Hematopoietic multipotent progenitor cell treated with erythropoietin and hydrocortisone succinate and interleukin-3 and kit ligand, for 15 days (in vitro differentiated cells): ENCODE results near the gene LRP1B.
"Not testable (repeated sequence)": the region's sequence is repeated elsewhere in the genome, so short reads cannot be mapped to it uniquely, and the experiment has no call there.

Experiments
- DNase-seq: peaks from one replicate; pipeline ENCODE4 v3.0.0-alpha.2; 2015; ENCODE audit warnings: low spot score

The LRP1B gene

DNA sequence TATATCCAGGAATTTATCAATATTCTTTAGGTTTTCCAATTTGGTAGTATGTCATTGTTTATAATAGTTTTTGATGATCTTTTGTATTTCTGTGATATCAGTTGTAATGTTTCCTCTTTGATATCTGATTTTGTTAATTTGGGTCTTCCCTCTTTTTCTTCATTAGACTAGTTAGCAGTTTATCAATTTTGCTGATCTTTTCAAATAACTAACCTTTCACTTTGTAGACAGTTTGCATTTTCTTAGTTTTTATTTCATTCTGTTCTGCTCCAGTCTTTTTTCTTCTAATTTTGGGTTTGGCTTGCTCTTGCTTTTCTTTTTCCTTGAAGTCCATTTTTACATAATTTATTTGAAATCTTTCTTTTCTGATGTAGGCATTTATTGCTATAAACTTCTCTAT is 824.4 kb downstream of the LRP1B start:
- no peak for DNase-seq

DNA sequence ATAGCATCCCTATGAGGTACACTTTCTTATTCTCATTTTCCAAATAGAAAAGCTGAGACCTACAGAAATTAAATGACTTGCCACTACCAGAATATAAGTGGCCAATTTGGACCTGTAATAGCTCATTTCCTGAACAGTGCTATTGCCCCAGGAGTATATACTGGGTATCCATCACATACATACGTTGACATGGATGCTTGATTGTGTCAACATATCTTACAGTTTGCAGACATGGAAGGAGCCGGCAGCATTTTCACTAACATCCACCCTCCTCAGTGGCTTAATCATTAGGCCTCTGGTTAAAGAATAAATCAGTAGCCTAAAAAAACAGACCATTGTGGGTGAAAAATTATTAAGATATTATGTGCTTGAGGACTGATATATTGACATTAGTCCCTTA is 829.3 kb downstream of the LRP1B start:
- no peak for DNase-seq

DNA sequence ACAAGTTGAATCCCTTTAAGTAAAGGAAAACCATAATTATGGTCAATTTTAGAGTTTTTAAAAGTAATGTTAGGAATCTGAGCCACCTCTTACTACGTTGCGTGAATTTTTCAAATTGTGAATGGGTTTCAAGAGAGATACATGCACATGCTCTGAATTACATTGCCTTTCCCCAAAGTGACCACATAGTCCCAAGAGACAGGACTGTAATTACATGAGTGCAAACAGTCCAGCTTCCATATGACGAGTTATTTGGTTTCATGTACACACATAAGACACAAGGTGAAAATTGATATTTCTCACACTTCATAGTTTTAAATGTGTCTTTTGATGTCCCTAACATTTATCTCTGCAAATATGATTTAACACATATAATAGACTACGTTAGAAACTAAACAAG is 850.8 kb downstream of the LRP1B start:
- no peak for DNase-seq

DNA sequence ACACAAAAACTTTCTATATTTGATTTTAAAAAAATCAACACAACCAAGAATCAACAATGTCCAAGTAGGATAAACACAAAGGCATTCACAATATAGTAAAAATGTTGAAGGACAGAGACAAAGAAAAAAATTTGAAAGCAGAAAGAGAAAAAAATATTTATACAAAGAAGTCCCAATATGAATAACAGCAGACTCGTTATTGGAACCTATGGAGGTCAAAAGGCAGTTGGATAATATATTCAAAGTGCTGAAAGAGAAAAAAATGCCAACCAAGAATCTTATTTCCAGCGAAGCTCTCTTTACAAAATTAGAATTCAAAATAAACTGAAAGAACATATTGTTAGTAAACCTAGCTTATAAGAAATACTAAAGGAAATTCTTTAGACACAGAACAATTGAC is 859.5 kb downstream of the LRP1B start:
- DNase-seq: no peak

DNA sequence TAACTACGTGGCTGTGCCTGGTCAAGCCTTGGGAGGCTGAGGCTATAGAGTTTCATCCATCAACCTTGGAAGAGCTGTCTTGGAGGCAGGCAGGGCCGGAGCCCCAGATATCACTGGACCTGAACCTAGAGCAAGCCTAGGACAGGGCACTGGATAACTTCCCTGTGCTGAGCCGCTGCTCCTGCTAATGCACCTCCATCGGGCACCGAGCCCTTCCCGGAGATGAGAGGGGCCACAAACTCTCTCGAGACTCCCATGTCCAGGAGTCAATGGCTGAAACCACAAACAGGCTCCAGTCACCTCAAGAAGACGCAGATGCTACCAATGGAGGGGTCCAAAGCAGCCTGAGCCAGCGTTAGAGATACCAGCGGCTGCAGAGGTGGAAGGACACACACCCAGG is 866.0 kb downstream of the LRP1B start:
- no peak for DNase-seq

DNA sequence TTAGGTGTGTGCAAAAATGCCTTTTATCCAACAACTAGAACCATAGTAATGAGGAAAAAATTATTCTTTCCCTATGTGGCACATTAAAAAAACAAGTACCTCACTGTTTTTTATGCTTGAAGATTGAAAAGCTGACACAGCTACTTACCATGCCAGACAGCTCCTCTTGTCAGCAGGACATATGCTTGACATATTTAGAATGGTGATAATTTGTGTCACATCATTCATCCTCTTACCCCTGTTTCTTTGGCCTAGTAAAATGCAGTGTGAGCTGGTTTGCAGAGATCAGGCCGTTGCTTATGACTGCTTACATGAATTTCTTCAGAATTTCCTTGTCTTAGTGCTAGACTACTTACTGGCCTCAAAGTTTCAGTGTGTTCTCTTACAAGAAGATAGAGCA is 869.9 kb downstream of the LRP1B start:
- no peak for DNase-seq

DNA sequence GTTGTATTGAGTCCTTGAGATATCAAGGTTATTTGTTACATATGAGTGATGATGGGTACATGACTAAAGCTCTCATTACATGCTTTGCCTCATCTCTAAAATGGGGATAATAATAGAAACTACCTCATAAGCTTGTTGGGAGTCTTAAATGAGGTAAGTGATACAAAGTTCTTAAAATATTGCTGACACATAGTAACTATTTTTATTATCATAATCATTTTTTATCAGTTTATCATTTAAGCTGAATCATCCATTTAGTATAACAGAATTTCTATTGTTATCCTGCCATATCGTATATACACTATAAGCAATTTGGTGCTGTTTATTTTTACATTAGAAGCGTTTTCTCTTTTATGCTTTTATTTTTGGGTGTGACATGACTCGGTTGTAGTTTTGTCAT is 871.1 kb downstream of the LRP1B start:
- DNase-seq: no peak

DNA sequence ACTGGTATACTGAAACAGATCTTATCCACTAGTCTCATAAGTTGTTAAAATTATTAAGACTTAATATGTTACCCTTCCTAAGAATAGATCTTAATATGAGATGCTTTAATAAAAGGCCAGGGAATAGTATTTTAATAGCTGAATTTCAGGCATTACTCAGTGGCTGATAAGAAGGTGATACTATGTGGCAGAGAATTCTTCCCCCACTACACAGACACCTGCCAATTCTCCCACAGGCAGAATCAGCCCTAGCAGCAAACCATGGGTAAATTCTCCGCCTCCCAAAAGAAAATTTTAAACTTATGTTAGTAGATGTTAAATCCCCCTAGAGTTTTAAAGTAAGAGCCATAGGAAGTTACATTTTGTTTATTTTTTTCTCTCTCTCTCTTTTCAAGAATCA is 888.8 kb downstream of the LRP1B start:
- DNase-seq: no peak

DNA sequence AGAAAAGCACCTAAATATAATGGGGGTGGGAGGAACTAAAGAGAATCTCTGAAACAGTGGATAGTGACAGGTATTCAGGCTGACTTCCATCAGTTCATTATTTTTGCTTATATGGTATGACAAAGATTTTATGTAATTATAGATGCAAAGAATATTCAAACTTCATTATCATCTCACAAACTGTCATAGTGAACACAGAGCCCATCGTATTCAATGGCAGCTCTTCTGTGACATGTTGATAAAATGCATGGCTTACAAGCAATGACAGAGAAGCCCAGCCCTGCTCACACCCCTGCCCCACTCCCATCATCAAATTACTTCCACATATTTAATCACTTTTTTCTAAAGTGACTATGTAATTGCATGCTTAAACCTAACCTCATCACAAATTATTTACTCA is 904.3 kb downstream of the LRP1B start:
- DNase-seq: no peak

DNA sequence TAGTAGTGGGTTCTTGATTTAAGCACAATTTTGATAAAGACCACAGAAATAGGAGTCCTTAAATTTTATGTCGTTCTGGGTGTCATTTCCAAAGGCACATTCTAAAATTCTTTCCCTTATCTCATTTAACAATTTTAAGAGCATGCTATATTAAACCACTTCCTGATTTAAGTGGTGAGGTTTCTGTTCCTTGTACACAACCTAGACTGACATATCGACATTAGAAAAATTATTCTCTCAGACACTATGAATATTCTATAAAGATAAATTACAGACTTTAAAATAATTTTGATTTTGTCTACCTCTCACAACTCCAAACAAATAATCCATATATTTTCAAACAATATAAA is 923.8 kb downstream of the LRP1B start:
- DNase-seq: no peak

DNA sequence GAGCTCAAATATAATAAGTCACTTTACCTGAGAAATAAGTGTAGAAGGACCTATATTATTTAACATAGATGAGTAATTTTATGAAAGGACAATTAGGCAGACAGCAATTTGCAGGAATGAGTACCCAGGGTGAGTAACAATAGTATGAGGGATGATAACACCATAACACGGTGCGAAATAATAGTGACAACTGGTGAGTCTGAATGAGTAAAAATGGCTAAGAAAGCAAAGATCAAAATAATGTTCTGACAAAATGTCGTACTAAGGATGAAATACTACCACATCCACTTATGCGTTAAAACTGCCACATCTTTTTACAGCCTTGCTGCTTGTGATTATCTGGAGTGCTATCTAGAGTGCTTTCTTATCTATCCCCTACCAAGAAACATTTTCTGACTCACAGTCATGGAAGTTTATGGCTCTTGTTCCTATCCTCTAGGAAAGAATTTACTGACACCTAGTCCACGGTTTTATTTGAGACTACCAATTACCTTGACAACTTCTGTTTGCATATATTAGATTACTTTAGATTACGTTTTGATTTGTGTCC is 929.7 kb downstream of the LRP1B start:
- no peak for DNase-seq

DNA sequence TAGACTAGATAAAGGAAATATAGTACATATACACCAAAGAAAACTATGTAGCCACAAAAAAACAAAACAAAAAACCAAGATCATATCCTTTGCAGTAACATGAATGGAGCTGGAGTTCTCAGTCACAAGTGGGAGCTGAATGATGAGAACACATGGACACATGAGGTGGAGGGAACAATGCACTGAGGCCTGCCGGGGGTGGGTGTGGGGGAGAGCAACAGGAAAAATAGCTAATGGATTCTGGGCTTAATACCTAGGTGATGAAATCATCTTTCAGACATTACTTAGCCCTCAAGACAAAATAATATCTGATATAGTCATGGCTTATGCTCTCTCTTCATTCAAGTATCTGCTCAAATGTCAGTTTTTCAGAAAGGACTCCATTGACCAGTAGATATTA is 930.6 kb downstream of the LRP1B start:
- no peak for DNase-seq

DNA sequence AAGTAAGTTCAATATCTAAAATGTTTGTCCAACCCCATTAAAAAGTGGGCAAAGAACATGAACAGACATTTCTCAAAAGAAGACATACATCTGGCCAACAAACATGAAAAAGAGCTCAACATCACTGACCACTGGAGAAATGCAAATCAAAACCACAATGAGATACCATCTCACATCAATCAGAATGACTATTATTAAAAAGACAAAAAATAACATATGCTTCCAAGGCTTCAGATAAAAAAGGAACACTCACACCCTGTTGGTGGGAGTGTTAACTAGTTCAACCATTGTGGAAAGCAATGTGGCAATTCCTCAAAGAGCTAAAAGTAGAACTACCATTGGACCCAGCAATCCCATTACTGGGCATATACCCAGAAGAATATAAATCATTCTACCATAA is 931.1 kb downstream of the LRP1B start:
- no peak for DNase-seq

DNA sequence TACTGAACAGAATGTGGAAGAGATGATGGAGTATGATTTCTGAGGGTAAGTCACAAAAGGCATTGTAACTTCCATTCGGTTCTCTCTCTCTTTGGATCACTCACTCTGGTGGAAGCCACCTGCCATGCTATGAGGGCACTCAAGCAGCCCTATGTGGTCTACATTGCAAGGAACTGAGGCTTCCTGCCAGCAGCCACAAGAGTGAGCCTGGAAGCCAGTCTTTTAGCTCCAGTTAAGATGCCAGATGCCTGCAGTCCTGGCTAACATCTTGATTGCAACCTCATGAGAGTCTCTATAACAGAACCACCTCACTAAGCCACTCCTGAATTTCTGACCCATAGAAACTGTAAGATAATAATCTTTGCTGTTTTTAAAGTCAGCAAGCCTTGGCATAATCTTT is 935.7 kb downstream of the LRP1B start:
- DNase-seq: no peak

DNA sequence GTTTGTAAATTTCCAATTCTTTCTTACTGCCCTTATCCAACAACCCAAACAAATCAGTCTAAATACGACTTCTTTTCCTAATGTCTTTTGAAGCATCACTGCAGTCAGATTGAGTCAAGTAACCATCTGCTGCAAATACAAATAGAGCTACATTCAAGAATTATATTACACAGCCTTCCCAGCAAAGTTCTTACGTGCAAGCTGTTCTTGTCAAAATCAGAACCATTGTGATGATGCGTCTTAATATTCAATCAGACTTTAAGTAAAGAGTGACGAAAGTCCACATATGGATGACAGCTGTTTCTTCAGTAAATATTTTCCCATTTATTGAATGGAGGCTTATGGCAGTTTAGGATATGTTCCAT is 943.8 kb downstream of the LRP1B start:
- no peak for DNase-seq

DNA sequence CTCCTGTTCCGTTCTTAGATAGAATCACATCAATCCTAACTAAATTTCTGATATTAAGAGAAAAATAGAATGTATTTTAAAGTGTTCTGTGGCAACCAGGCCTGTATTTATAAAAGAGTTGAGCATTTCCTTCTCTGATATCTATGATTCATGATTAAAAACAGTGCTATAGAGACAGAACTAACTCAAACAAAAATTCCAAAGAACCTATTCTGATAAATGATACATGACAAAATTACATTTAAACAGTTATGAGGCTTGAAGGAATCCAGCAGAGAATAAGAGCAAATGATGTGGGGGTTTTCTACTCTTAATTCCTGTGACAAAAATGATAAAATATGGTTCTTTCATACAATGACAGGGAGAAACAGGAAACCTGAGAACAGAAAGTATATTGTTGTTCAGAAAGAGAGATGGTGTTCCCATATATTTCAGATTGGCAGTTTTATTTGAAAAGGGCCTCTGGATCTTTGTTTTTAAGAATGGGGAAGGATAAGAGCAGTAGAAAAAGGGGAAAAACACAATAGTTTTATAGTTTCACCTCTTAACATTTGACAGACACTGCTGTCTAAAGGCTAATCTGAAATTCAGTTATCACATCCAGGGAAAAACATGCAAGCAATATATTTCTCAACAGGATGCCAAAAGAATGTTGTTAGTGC is 944.3 kb downstream of the LRP1B start:
- DNase-seq: no peak

DNA sequence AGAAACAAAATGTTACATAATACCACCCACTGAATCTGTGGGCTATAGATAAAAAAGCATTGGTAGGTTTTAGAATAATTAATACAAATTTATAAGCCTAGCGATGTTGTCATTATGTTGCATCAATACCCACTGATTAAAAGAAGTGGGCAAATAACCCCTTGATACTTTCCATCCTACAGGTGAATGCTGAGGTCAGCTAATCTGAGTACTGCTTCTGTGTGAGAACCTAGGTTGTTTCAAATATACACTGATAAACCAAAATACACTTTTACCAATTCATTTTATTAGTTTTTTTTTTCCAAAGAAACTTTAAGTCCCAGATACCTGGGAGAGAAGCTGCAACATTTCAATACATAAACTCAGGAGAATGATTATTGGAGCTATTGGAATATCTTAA is 948.6 kb downstream of the LRP1B start:
- no peak for DNase-seq

DNA sequence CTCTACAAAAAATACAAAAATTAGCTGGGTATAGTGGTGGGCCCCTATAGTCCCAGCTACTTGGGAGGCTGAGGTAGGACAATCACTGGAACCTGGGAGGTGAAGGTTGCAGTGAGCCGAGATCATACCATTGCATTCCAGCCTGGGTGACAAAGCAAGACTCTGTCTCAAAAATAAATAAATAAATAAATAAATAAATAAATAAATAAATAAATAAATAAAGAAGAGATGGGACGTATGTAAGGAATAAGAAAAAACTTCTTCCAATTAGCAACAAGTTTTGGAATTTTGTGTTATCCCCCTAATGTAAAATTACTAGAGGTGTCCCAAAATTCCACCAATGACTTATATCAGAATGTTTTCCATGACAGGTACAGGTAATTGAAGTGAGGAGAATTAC is 961.7 kb downstream of the LRP1B start:
- DNase-seq: not testable (repeated sequence)

DNA sequence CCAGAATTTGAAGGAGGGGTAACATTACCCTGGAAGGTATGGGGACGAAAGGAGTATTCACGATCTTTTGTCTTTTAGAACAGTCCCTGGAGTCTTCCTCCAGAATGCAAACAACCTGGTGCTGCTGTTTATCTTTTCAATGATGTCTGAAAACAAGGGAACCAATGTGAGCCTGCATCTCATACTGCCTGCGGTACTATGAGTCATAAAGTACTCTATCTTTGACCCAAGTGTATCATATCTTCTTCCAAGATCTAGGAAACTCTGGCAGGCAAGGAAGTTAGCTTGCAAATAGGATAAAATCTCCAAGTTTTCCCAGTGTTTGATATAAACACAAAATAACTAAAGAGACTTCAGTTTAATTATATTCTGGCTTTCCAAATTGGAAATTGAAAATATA is 968.5 kb downstream of the LRP1B start:
- no peak for DNase-seq

DNA sequence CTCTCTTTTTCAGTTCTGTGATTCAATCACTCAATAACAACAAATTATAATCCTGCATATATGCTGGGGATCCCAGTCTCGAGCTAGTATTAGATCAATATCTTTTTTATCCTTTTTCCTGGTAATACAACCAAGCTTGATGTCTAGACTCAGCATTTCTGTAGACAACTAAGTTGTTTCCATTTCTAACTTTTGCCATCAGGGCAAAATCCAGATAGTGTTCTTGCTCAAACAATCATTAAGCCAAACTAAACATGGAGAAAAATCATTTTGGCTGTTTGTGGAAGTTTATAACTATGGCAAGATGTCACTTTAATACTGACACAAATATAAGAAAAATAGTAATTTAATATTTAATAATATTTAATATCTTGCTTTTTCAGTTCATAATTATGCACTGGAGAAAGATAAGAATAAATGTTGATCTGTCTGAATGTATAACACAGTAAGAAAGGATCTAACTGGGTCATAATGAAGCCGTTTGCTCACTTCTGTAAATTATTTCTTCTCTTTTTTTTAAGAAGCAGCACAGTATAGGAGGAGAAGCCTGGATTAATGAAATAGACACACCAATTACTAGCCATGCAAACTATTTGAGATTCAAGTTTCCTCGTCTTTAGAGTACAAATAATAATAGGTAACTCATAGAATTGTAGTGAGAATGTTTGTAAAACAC is 979.1 kb downstream of the LRP1B start:
- no peak for DNase-seq

DNA sequence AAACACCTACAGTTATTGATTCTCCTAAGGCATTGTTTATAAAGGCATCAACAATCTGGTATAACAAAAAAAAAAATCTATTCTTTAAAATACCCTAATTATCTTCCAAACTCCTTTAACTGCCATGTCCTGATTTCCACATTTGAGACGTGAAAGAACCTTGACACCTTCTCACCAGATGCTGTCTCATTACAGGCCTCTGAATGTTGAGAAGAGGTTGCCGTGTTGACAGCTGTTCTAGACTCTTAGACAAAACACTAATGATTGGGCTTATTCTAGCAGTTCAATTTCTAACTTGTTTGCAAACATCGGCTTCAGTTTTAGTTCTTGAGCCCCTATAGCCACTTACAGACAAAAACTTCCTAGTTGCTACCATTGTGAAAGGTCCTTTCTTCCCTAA is 988.8 kb downstream of the LRP1B start:
- DNase-seq: no peak

DNA sequence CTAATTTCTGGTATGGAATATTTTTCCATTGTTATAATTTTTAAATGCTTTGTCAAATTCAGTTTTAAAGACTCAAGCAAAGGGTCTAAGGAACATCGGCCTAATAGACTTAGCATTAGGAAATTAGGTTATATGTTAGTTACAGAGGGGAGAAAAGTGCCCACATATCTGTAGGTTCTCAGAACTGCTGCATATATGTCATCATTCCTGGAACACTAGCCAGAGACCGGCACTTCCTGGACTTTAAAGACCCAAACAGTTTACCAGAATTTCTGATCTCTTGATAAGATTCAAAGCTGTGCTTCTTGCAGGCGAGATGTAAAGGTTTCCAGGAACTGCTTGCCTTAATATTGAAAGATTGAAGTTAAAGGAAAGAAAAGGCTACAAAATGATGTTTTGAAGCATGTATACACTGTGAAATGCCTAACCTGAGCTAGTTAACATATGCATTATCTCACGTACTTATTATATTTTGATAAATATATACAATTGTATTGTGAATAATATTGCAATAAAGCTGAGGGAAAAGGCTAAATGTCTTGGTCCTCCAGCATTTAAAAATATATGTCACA is 993.6 kb downstream of the LRP1B start:
- DNase-seq: no peak

DNA sequence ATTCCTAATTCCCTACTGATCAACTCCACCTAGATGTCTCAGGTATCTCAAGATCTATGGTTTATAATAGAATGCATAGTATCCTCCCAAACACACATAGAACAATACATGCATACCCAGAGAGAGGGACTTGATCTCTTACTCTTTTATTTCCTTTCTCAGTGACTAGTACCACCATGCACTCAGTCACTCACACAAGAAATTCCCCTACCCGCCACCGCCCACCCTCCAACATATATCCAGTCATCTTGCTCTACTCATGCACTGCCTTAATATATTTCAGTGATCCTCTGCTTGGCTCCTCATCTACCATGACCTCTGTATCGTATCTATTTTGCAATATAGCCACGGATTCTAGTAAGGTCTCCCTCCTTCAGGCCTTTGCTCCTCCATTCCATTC is 996.9 kb downstream of the LRP1B start:
- DNase-seq: no peak

DNA sequence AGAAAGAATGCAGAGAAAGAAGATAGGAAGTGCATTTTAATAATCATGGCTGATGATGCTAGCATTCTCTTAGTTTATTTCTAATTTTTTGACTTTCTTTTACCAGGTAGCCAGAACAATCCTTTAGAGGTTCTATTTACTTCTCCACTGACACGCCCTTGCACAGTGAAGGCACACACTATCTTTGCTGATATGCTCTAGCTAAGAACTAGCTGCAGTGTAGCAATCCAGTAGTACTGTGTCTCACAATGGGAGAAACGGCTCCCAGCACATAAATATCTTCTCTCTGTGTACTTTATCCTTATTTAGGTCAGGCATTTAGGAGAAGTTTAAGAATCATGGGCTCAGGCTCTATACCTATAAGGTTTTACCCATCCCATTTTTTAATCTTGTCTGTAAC is 1005.4 kb downstream of the LRP1B start:
- no peak for DNase-seq
